GM21515 (cell line): ENCODE data around the gene METAP2.

Experiments
- ATAC-seq: cut with Tn5 transposase; IDR thresholded peaks from one replicate; pipeline ENCODE4 v1.9.1; 2021; ENCODE audit not compliant: unreplicated experiment

The METAP2 gene

GRCh38 chr12:95509300-95509699 is 35.3 kb downstream of the METAP2 start:
- no peak for ATAC-seq

- ATAC-seq = no peak
Observed at GRCh38 chr12:95511977-95512376, 38.0 kb downstream of the METAP2 start.

- no peak for ATAC-seq
Observed at GRCh38 chr12:95513599-95513998, 39.6 kb downstream of the METAP2 start.

- ATAC-seq = no peak
Observed at GRCh38 chr12:95515197-95515596, 41.2 kb downstream of the METAP2 start.

GRCh38 chr12:95516757-95517156 is 42.8 kb downstream of the METAP2 start:
- no peak for ATAC-seq

GRCh38 chr12:95517246-95517645 is 43.3 kb downstream of the METAP2 start:
- ATAC-seq = no peak

- ATAC-seq = no peak
Observed at GRCh38 chr12:95518944-95519343, 45.0 kb downstream of the METAP2 start.

GRCh38 chr12:95520816-95521215 is 46.9 kb downstream of the METAP2 start:
- ATAC-seq = no peak

- no peak for ATAC-seq
Observed at GRCh38 chr12:95522692-95523091, 48.7 kb downstream of the METAP2 start.

GRCh38 chr12:95528431-95528830 is 54.5 kb downstream of the METAP2 start:
- ATAC-seq = no peak

GRCh38 chr12:95529693-95530225 is 55.8 kb downstream of the METAP2 start:
- ATAC-seq = no peak

GRCh38 chr12:95532851-95533250 is 58.9 kb downstream of the METAP2 start:
- ATAC-seq = no peak

GRCh38 chr12:95533985-95534384 is 60.0 kb downstream of the METAP2 start:
- ATAC-seq = no peak

GRCh38 chr12:95538006-95538405 is 64.1 kb downstream of the METAP2 start:
- ATAC-seq = no peak

- no peak for ATAC-seq
Observed at GRCh38 chr12:95538656-95539055, 64.7 kb downstream of the METAP2 start.

- no peak for ATAC-seq
Observed at GRCh38 chr12:95541436-95541835, 67.5 kb downstream of the METAP2 start.

- ATAC-seq = no peak
Observed at GRCh38 chr12:95543305-95543704, 69.4 kb downstream of the METAP2 start.

GRCh38 chr12:95544756-95545155 is 70.8 kb downstream of the METAP2 start:
- no peak for ATAC-seq

- ATAC-seq = no peak
Observed at GRCh38 chr12:95545303-95545702, 71.4 kb downstream of the METAP2 start.

GRCh38 chr12:95545731-95546490 is 72.0 kb downstream of the METAP2 start:
- ATAC-seq = no peak

GRCh38 chr12:95546491-95546813 is 72.5 kb downstream of the METAP2 start:
- ATAC-seq = no peak

GRCh38 chr12:95547522-95548055 is 73.6 kb downstream of the METAP2 start:
- no peak for ATAC-seq

- no peak for ATAC-seq
Observed at GRCh38 chr12:95548056-95548538, 74.1 kb downstream of the METAP2 start.
